ENCODE data around the gene DNAJC8.

DNAJC8 gene

DNA sequence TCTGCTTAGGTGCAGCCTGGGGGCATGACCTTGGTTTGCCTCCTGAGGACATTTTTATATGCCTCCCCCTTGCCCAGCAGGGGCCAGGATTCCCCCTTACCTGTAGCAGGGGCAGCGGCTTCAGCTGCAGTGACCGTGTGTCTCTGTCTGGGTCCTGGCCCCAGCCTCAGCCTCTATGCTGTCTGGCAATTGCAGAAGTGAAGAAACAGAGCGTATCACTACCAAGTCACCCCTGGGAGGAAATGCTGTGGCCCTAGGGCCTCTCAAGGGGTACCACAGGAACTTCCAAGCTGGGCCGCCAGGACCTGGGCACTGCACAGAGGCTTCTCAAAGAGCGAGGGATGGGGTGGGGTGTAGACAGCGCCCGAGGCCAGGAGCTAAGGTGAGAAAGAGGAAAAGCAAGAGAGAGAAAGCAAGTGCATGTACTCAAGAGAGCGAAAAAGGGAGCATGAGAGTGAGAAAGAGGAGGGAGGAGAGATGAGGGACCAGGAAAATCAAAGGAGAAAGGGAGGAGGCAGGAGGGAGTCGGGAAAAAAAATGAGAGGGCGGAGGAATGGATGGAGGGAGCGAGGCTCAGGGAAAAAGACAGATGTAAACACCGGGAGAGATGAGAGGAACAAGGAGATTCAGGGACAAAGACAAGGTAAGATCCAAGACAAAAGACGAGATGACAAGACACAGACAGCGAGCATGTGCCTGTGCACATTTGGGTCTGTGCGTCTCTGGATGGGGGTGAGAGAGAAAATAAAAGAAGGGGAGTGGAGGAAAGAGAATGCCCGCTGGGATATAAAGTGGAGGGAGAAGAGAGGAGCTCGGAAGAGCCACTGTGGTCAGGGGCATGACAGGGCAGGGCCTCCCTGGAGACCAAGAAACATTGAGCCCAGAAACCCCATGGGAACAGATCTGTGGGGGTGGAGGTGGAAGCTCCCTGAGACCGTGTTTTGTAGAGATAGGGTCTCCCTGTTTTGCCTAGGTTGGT lies 56.0 kb downstream of the DNAJC8 start, which contains the start of gene PTAFR:
Gene PTAFR (minus strand): TSS at position 199 of the 979 bp plus-strand sequence. CDS start 25,669 bp downstream, outside the sequence.
- TF ChIP-seq, protein P1, sequence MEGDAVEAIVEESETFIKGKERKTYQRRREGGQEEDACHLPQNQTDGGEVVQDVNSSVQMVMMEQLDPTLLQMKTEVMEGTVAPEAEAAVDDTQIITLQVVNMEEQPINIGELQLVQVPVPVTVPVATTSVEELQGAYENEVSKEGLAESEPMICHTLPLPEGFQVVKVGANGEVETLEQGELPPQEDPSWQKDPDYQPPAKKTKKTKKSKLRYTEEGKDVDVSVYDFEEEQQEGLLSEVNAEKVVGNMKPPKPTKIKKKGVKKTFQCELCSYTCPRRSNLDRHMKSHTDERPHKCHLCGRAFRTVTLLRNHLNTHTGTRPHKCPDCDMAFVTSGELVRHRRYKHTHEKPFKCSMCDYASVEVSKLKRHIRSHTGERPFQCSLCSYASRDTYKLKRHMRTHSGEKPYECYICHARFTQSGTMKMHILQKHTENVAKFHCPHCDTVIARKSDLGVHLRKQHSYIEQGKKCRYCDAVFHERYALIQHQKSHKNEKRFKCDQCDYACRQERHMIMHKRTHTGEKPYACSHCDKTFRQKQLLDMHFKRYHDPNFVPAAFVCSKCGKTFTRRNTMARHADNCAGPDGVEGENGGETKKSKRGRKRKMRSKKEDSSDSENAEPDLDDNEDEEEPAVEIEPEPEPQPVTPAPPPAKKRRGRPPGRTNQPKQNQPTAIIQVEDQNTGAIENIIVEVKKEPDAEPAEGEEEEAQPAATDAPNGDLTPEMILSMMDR (IDR thresholded peaks at IDR 0.05; ENCODE audit: insufficient read depth, low read depth, low read length, missing control alignments) = no peak
- peak within 1 kb of the TSS; percentile 58 for H3K4me3 ChIP-seq (ENCODE audit: low read depth, low read length)
- peak; percentile 82 for DNase-seq (ENCODE audit: low read depth)

DNA sequence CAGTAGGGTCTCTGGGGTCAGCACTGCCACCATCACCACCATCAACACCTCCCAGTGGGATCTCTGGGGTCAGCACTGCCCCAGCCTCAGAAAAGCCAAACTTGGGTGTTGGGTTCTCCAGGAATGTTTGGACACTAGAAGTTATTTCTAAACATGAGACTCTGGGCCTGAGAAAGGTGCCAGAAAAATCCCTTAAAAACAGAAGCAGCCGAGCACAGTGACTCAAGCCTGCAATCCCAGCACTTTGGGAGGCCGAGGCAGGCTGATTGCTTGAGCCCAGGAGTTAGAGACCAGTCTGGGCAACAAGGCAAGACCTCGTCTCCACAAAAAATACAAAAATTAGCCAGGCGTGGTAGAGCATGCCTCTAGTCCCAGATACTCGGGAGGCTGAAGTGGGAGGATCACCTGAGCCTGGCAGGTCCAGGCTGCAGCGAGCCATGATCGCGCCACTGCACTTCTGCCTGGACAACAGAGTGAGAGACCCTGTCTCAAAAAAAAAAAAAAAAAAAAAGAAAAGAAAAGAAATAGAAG lies 56.8 kb downstream of the DNAJC8 start:
- no peak for DNase-seq (ENCODE audit: low read depth)
- peak overlapping the region; percentile 58 for H3K4me3 ChIP-seq (ENCODE audit: low read depth, low read length)
- TF ChIP-seq, protein P1 (IDR thresholded peaks at IDR 0.05; ENCODE audit: insufficient read depth, low read depth, low read length, missing control alignments) = no peak

DNA sequence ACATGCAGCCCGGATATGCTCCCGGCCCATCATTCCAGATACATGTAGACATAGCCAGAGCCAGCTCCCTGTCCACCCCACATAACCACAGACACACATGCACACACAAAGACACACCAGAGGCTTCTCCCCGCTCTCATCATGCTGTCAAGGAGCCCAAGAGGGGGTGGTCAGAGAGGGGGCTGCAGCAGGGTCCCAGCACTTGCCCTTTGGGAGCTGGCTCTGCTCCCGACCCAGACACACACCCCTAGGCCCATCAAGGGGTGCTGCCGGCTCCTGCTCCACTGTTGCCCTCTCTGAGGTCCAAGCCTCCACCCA lies 58.9 kb downstream of the DNAJC8 start:
- TF ChIP-seq, protein P1 (IDR thresholded peaks at IDR 0.05; ENCODE audit: insufficient read depth, low read depth, low read length, missing control alignments) = no peak
- no peak for DNase-seq (ENCODE audit: low read depth)
- peak overlapping the region; percentile 51 for H3K4me3 ChIP-seq (ENCODE audit: low read depth, low read length)

DNA sequence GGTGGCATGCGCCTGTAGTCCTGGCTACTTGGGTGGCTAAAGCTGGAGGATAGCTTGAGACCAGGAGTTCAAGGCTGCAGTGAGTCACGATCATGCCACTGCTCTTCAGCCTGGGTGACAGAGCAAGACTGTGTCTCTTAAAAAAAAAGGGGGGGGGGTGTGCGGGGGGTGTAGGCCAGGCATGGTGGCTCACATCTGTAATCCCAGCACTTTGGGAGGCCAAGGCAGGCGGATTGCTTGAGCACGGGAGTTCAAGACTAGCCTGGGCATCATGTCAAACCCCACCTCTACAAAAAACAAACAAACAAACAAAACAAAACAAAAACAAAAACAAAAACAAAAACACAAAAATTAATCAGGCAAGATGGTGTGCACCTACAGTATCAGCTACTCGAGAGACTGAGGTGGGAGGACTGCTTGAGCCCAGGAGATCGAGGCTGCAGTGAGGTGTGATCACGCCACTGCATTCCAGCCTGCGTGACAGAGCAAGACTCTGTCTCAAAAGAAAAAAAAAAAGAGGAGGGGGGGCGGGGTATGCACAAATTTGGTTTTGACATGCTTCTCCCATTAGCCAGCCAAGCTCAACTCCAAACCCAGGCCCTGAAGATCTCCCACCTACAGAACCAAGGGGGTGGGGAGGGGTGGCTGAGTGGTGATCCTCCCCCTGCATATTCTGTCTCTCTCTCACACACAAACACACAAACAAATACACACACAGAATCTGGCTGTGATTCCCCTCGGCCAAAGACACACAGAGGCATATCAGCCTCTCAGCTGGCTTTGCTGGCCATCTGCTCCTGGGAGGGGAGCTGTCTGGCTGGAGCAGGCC lies 59.5 kb downstream of the DNAJC8 start:
- TF ChIP-seq, protein P1 (IDR thresholded peaks at IDR 0.05; ENCODE audit: insufficient read depth, low read depth, low read length, missing control alignments) = no peak
- peak overlapping the region; percentile 51 for H3K4me3 ChIP-seq (ENCODE audit: low read depth, low read length)
- no peak for DNase-seq (ENCODE audit: low read depth)

DNA sequence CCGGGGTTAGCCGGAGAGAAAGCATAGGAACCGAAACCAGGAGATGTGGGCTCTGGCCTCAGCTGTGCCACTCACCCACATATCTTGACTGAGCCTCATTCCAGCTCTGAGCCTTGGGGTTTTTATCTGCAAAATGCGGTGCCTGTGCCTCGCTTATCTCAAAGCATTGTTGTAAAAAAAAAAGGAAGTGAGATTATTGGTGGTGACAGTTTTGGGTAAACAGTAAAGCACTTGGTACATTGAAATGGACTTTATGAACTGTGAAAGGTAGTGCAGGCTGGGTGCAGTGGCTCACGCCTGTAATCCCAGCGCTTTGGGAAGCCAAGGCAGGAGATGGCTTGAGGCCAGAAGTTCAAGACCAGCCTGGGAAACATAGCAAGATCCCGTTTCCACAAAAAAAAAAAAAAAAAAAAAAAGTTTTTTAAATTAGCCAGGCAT lies 60.1 kb downstream of the DNAJC8 start:
- no peak overlapping the region for H3K4me3 ChIP-seq (ENCODE audit: low read depth, low read length)
- DNase-seq (ENCODE audit: low read depth) = peak; percentile 95
- TF ChIP-seq, protein P1 (IDR thresholded peaks at IDR 0.05; ENCODE audit: insufficient read depth, low read depth, low read length, missing control alignments) = no peak

DNA sequence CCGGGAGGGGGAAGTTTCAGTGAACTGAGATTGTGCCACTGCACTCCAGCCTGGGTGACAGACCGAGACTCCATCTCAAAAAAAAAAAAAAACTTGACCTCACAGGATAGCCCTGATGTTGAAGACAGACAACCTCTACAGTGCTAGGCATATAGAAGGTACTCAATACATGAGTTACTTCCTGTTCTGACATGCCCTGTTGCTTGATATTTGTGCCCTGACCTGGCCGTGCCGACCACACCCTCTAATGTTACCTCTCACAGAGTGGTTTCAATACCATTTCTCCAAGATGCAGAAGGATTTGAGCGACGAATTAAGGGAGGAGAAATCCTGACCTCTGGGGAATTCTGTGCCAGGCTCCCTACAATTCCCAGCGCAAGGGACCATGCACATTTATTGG lies 61.6 kb downstream of the DNAJC8 start:
- H3K4me3 ChIP-seq (ENCODE audit: low read depth, low read length) = no peak overlapping the region
- peak; percentile 65 for DNase-seq (ENCODE audit: low read depth)
- TF ChIP-seq, protein P1 (IDR thresholded peaks at IDR 0.05; ENCODE audit: insufficient read depth, low read depth, low read length, missing control alignments) = no peak

Measured in GM12865 (cell line).